ENCODE measurements around the gene HRK.

- TF ChIP-seq CTCF (IDR thresholded peaks at IDR 0.05) (no peak), EP300 (IDR thresholded peaks at IDR 0.05) (no peak), POLR2AphosphoS5 (IDR thresholded peaks at IDR 0.05) (no peak), POLR2A (IDR thresholded peaks at IDR 0.05; ENCODE audit: low read depth) (no peak)
These were observed 42.9 kb downstream of the HRK start for GRCh38 chr12:116838365-116838764.
